Effector memory CD8-positive, alpha-beta T cell (primary cell): ENCODE results near the gene LDLRAD4.

Source experiments
- ATAC-seq: fragments of 150-1000 bp; cut with Tn5 transposase; replicated peaks from 2 replicates; pipeline ENCODE4 v1.10.0; 2021; ENCODE audit warnings: mild to moderate bottlenecking, moderate library complexity
- DNase-seq, 3 experiments: peaks; one replicate each; pipeline ENCODE4 v3.0.0; 2021
- H3K27ac Mint-ChIP-seq, 2 donors: one replicate each; pipeline ENCODE4 v1.8.0; 2022; ENCODE audit warnings: mild to moderate bottlenecking in 2 of 2, mixed read lengths in 2 of 2, moderate library complexity in 2 of 2
- H3K27me3 Mint-ChIP-seq, 2 donors: one replicate each; pipeline ENCODE4 v1.8.0; 2022; ENCODE audit warnings: mixed read lengths in 2 of 2
- H3K36me3 Mint-ChIP-seq: one replicate; pipeline ENCODE4 v1.8.0; 2022; ENCODE audit warnings: mild to moderate bottlenecking, moderate library complexity, mixed read lengths; ENCODE audit not compliant: insufficient read depth
- H3K4me1 Mint-ChIP-seq, 2 donors: one replicate each; pipeline ENCODE4 v1.8.0; 2022; ENCODE audit warnings: low read depth in 2 of 2, mixed read lengths in 2 of 2
- H3K4me3 Mint-ChIP-seq, 2 donors: one replicate each; pipeline ENCODE4 v1.8.0; 2022; ENCODE audit warnings: mild to moderate bottlenecking in 2 of 2, mixed read lengths in 2 of 2, moderate library complexity in 2 of 2
- H3K9me3 Mint-ChIP-seq, 2 donors: one replicate each; pipeline ENCODE4 v1.8.0; 2022; ENCODE audit warnings: mixed read lengths in 2 of 2

LDLRAD4 gene

DNA sequence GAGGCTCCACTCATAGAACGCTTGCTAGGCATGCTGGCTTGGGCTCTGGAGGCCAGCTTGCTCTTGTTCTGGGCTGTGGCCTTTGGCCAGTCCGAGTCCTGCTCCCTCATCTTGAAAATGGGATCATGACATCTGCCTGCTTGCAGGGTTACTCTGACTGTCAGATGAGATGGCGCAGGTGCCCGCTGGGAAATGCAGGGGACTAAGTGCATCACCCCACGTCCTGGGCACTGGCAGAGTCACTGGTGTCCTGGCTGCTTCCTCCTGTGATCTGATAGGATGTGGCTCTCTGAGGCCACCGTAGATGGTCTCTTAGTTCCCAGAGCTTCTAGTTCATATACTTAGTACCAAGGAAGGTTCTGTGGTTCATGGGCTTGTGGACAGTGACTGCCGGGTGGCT, 18.5 kb downstream of the LDLRAD4 start:
- peaks cover 6 to 21% of the 10 kb centered on the region in 2 donors for H3K27me3 Mint-ChIP-seq

DNA sequence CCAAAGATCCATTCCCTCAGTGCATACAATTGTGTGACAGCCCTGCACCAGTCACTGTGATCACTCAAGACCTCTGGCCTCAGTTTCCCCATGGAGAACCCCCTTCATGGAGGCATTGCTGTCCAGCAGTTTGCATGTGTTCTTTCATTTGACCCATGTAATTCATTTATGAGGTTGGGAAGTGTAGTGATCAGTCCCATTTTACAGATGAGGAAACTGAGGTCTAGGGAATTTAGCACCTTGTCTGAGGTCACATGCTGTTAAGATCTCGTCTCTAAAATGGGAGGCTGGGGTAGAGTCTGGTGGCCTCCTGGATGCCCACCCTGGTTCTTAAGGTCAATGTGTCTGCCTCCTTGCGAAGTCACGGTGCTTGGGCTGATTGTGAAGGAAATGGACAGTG, 19.1 kb downstream of the LDLRAD4 start:
- no peaks in the 10 kb centered on the region for H3K9me3 Mint-ChIP-seq
- H3K27me3 Mint-ChIP-seq, result peaks cover under 1 to 15% of the 10 kb centered on the region in 2 donors
- H3K36me3 Mint-ChIP-seq, result peaks cover under 1% of the 10 kb centered on the region
- no peak overlapping the region for H3K27ac Mint-ChIP-seq
- H3K4me1 Mint-ChIP-seq, result no peaks in the 10 kb centered on the region
- no peak overlapping the region for H3K4me3 Mint-ChIP-seq
- ATAC-seq, result no peak
- DNase-seq, result no peak

More for the DNA sequence above, 18.5 kb downstream of the LDLRAD4 start:
- Mint-ChIP-seq H3K4me3 (no peak overlapping the region), H3K4me1 (no peaks in the 10 kb centered on the region), H3K9me3 (no peaks in the 10 kb centered on the region), H3K36me3 (peaks cover 4% of the 10 kb centered on the region), H3K27ac (no peak overlapping the region)
- ATAC-seq, result no peak
- no peak for DNase-seq

DNA sequence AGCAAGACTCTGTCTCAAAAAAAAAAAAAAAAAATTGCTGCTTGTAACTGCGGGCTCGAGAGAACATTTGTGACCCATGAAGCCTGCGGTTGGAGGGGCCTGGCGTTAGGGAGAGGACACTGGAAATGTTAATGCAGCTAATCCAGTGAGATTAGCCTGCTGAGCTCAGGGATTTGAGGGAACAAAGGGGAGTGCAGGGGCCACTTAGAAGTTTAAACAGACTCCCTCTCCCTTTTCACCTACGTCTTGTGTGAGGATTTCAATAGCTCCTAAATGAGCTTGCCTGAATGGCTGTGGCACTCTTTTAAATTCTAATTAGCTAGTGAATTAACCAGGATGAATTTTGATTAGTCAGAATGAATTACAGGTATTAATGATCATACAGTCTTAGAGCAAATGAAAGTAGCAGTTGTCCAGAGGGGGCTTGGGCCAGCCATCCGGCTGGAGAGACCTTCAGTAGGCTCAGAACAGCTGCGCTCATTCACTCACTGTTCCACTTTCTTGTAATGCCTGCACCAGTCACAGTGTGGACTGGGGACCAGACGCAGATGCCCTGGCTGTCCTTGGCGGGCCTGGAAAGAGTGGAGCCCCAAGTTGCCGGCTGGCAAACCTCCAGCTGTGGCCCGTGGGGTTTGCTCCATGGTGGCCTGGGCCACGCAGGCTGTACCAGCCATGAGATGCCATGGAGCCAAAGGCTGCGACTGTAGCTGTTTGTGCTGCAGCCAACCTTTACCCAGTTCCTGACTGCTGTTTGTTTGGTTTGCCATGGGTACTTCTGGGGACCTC, 20.8 kb downstream of the LDLRAD4 start:
- no peak overlapping the region for H3K4me3 Mint-ChIP-seq
- no peaks in the 10 kb centered on the region for H3K36me3 Mint-ChIP-seq
- DNase-seq (no peak), ATAC-seq (no peak)
- H3K9me3 Mint-ChIP-seq, result peaks cover 0 to 8% of the 10 kb centered on the region in 2 donors
- H3K4me1 Mint-ChIP-seq, result no peaks in the 10 kb centered on the region
- H3K27me3 Mint-ChIP-seq, result no peaks in the 10 kb centered on the region
- no peak overlapping the region for H3K27ac Mint-ChIP-seq

DNA sequence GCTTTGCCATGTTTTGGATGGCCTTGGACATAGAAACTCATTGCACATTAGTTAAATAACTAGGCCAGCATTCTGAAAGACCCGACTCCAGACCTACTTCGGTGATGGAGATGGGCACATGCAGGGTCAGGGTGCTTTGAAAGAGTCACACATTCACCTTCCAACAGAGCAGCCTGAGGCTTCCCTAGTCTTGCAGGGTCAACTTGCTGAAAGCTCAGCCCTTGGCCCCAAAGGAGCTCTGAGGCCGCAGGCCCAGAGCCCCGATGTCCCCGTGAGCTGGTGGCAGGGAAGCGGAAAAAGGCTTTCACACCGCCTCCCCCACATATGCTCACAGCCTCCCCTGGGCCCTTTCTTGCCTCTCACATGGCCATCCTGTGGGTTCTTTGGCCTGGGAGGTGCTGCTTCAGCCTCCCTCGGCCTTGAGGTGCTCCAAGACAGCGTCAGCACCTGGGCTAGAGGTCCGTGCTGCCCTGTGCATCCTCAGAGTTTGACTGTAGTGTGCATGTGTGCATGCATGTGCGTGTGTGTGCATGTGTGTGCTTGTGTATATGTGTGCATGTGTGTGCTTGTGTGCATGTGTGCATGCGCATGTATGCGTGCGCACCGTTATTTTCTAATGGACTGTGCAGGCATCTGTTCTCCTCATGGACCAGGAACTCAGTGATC, 21.6 kb downstream of the LDLRAD4 start:
- Mint-ChIP-seq H3K4me1 (no peaks in the 10 kb centered on the region), H3K4me3 (no peak overlapping the region), H3K36me3 (no peaks in the 10 kb centered on the region), H3K9me3 (peaks cover 0 to 10% of the 10 kb centered on the region in 2 donors), H3K27ac (no peak overlapping the region), H3K27me3 (no peaks in the 10 kb centered on the region)
- DNase-seq, result no peak
- ATAC-seq, result no peak

DNA sequence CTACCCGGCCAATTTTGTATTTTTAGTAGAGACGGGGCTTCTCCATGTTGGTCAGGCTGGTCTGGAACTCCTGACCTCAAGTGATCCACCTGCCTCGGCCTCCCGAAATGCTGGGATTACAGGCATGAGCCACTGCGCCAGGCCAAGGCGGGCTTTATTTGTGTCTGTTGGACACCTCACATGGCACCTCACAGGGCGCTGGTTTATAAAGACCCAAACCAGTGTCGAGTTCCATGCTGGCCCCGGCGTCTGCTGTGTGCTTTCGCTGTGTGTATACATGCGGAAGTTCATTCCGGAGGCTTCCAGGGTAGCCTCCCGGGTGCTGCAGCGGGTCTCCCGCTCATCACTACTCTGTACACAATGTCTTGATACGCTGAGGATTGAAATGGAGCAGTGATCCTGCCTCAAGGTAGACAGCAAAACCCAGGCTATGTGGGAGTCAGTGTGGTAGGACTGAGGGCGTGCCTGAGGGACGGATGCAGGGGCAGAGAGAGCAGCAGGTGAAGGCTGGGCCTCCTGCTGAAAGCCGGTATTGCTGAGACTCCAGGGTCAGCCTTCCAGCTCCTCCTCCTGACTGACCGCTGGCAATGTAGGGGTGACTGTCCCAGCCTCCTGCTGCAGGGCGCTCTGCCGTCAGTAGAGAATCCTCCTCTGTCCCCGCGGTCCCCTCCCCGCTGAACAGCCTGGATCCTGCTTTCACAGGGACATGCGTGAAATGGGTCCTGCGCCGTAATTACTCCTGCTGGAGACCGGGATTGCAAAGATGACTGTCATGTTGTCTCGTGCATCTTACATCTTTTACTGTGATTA, 22.7 kb downstream of the LDLRAD4 start:
- H3K4me1 Mint-ChIP-seq, result no peaks in the 10 kb centered on the region
- no peaks in the 10 kb centered on the region for H3K36me3 Mint-ChIP-seq
- peaks cover 0 to 10% of the 10 kb centered on the region in 2 donors for H3K9me3 Mint-ChIP-seq
- H3K4me3 Mint-ChIP-seq, result no peak overlapping the region
- no peak for ATAC-seq
- no peak for DNase-seq
- no peak overlapping the region for H3K27ac Mint-ChIP-seq
- no peaks in the 10 kb centered on the region for H3K27me3 Mint-ChIP-seq

DNA sequence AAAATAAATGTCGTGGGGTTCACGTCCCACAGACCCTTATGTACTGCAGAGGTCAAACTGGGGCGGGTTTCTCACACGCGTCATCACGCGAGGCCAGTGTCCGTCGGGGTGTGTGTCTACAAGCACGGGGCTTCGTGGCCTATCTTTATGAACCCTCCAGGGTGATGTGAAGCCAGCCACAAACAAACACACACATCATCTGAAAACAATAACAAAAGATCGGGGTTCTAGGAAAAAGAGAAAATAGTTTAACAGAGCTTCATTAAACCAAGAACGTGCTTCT, 23.3 kb downstream of the LDLRAD4 start:
- H3K27ac Mint-ChIP-seq, result no peak overlapping the region
- H3K36me3 Mint-ChIP-seq, result no peaks in the 10 kb centered on the region
- no peak for ATAC-seq
- peaks cover 0 to 10% of the 10 kb centered on the region in 2 donors for H3K9me3 Mint-ChIP-seq
- DNase-seq, result no peak
- no peaks in the 10 kb centered on the region for H3K27me3 Mint-ChIP-seq
- H3K4me1 Mint-ChIP-seq, result no peaks in the 10 kb centered on the region
- no peak overlapping the region for H3K4me3 Mint-ChIP-seq

DNA sequence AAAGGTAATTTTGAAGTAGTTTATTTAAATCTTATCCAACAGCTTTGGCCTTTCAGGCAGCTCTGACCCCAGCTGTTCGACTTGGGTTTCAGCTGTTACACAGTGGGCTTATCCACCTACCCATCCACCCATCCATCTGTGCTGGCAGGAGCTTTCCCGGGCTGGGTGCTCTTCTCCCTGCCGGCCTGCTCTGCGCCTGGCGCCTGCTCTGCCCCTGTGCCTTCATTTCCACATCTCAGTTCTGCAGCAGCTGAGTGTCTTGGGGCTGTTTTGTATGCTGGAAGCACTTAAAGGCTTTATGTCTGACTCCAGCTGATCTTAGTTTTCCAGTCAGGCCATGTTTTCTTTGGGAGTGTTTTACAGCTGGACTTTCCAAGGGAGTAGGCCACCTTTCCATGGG, 24.2 kb downstream of the LDLRAD4 start:
- no peaks in the 10 kb centered on the region for H3K4me1 Mint-ChIP-seq
- peaks cover 0 to 10% of the 10 kb centered on the region in 2 donors for H3K9me3 Mint-ChIP-seq
- DNase-seq (no peak), ATAC-seq (no peak)
- H3K4me3 Mint-ChIP-seq, result no peak overlapping the region
- H3K27me3 Mint-ChIP-seq, result no peaks in the 10 kb centered on the region
- H3K27ac Mint-ChIP-seq, result no peak overlapping the region
- H3K36me3 Mint-ChIP-seq, result no peaks in the 10 kb centered on the region

DNA sequence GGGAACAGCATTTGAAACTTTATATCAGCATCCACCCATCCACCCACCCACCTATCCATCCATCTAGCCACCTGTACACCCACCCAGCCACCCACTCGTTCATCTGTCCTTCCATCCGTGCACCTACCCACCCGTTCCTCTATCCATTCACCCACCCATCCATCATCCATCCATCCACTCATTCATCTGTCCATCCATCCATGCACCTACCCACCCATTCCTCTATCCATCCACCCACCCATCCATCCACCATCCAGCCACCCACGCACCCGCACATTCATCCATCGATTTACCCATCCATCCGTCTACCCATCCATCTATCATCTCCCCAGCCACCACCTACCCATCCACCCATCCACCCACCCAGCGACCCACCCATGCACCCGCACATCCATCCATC, 24.8 kb downstream of the LDLRAD4 start:
- no peak for DNase-seq
- no peaks in the 10 kb centered on the region for H3K36me3 Mint-ChIP-seq
- peaks cover 0 to 10% of the 10 kb centered on the region in 2 donors for H3K9me3 Mint-ChIP-seq
- ATAC-seq, result no peak
- no peaks in the 10 kb centered on the region for H3K27me3 Mint-ChIP-seq
- no peak overlapping the region for H3K4me3 Mint-ChIP-seq
- H3K27ac Mint-ChIP-seq, result no peak overlapping the region
- no peaks in the 10 kb centered on the region for H3K4me1 Mint-ChIP-seq

DNA sequence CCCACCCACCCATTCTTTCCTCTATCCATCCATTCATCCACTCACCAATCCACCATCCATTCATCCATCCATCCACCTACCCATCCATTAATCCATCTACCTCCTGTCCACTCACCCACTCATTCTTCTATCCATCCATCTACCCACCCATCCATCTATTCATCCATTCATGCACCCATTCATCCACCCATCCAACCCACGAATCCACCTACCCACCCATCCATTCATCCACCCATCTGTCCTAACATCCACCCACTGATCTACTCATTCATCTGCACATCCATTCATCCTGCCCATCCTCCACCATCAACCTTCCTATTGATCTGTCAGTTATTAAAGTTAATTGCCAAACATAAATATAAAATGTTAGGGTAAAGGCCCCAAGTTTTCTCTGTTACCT, 25.6 kb downstream of the LDLRAD4 start:
- H3K4me1 Mint-ChIP-seq, result no peaks in the 10 kb centered on the region
- no peaks in the 10 kb centered on the region for H3K36me3 Mint-ChIP-seq
- no peak overlapping the region for H3K4me3 Mint-ChIP-seq
- DNase-seq (no peak), ATAC-seq (no peak)
- peaks cover 0 to 10% of the 10 kb centered on the region in 2 donors for H3K9me3 Mint-ChIP-seq
- no peaks in the 10 kb centered on the region for H3K27me3 Mint-ChIP-seq
- H3K27ac Mint-ChIP-seq, result no peak overlapping the region

DNA sequence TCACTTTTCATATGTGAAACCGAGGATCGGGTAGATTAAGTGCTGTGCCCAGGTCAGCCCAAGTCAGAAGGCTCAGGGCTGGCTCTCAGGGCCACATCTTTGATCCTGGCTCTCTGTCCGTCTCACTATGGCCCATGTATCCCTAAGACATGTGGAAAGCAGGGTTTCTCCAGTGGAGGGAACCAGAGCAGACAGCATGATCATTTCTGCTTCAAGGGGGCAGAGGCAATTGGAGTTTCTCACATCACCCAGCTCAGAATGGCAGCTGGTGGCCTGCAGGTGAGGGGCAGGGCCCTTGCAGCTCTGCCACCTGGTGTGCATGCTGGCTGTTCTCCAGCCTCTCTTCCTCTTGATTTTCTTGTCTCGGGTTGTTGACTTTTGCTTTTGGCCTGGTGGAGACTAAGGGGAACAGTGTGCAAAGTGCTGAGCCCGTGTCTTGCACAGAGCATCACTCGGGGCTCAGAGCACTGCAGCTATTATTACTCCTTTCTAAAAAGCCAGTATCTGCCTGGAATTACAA, 27.0 kb downstream of the LDLRAD4 start:
- H3K9me3 Mint-ChIP-seq, result peaks cover 0 to 10% of the 10 kb centered on the region in 2 donors
- H3K36me3 Mint-ChIP-seq, result no peaks in the 10 kb centered on the region
- peaks cover 0 to 7% of the 10 kb centered on the region in 2 donors for H3K27me3 Mint-ChIP-seq
- no peaks in the 10 kb centered on the region for H3K4me1 Mint-ChIP-seq
- H3K4me3 Mint-ChIP-seq, result no peak overlapping the region
- DNase-seq (no peak), ATAC-seq (no peak)
- H3K27ac Mint-ChIP-seq, result no peak overlapping the region

DNA sequence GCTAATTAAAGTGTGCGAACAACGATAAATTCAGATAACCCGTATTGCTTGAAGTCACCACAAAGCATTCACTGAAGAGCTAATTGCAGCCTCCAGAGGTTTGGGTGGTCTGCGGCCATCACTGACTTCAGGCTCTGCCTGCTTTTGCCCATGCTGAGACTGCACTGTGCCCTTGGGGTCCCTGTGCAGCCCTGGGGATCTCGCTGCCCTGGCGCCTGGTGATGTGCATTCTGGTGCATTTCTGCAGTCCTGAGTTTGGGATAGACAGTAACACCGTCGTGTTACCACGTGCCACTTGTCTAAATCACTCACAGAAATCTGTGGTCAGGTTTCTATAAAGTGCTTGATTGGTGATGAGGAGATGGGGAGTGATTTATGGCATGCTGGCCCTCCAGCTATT, 27.6 kb downstream of the LDLRAD4 start:
- ATAC-seq (no peak), DNase-seq (no peak)
- no peak overlapping the region for H3K4me3 Mint-ChIP-seq
- no peak overlapping the region for H3K27ac Mint-ChIP-seq
- peaks cover 0 to 7% of the 10 kb centered on the region in 2 donors for H3K27me3 Mint-ChIP-seq
- H3K36me3 Mint-ChIP-seq, result no peaks in the 10 kb centered on the region
- H3K4me1 Mint-ChIP-seq, result no peaks in the 10 kb centered on the region
- H3K9me3 Mint-ChIP-seq, result peaks cover 0 to 10% of the 10 kb centered on the region in 2 donors

DNA sequence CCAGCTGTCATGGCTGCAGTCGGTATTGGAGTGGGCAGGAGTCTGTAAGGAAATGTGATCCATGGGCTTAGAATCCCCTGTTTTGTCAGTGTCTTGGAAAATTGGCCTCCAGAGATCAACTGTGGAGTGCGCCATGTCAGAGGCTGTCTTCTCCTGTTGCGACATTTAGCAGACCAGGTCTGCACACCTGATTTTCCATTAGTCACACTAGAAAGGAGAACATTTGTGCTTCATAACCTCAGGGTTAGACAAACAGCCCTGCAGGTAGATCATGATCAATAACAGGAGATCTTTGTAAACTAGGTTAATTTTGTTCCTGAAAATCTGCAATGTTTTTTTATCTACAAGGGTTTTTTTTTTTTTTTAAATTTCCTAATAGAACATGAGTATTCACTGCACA, 28.0 kb downstream of the LDLRAD4 start:
- Mint-ChIP-seq H3K4me1 (no peaks in the 10 kb centered on the region), H3K27ac (no peak overlapping the region), H3K27me3 (peaks cover 0 to 7% of the 10 kb centered on the region in 2 donors), H3K9me3 (peaks cover 0 to 10% of the 10 kb centered on the region in 2 donors), H3K36me3 (no peaks in the 10 kb centered on the region), H3K4me3 (no peak overlapping the region)
- no peak for DNase-seq
- ATAC-seq, result no peak

DNA sequence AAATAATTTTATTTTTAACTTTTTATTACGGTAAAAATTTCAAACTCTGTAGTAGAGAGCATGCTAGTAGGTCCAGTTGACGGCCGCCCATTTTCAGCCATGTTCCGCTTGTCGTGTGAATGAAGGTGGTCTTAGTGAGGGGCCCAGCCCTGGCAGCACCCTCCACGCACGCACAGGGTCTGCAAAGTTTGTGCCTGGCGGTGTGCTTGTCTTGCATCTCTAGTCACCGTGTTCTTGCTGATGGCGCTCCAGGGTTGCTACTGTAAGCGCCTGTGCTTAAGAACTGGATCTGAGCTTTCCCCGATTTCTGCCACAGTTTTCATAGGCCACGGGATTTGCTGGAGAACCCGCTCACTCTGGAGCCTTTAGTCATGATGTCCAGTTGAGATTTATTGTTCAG, 28.9 kb downstream of the LDLRAD4 start:
- Mint-ChIP-seq H3K27me3 (peaks cover under 1 to 11% of the 10 kb centered on the region in 2 donors), H3K9me3 (peaks cover 0 to 10% of the 10 kb centered on the region in 2 donors), H3K4me3 (no peak overlapping the region), H3K36me3 (no peaks in the 10 kb centered on the region), H3K27ac (no peak overlapping the region), H3K4me1 (no peaks in the 10 kb centered on the region)
- DNase-seq, result no peak
- ATAC-seq, result no peak
